Keratinocyte (primary cell): ENCODE measurements around the gene DCDC2. TPM values are rescaled to one million over a fixed set of nuclear protein-coding genes. Genes with fewer than 3 reads are reported as not detected.

Source experiments
- DNase-seq: peaks from one replicate; pipeline ENCODE4 v3.0.0-alpha.2; 2011; ENCODE audit warnings: low read depth, missing footprints, low spot score
- FAIRE-seq: peaks from 2 replicates; lab custom pipeline; 2011; peaks lifted over from hg19 to GRCh38; lab: Jason Lieb, UNC
- H2AFZ ChIP-seq: 2 replicates; pipeline ENCODE4 v1.6.0; 2012; ENCODE audit warnings: low read length, control low read depth, inconsistent platforms; ENCODE audit not compliant: control insufficient read depth
- H3K27ac ChIP-seq: 2 replicates; pipeline ENCODE4 v1.5.1; 2011; ENCODE audit warnings: low read length; ENCODE audit not compliant: control insufficient read depth, insufficient read depth
- H3K27me3 ChIP-seq: 3 replicates; pipeline ENCODE4 v1.6.0; 2011; ENCODE audit warnings: low read length; ENCODE audit not compliant: control insufficient read depth, insufficient read depth; ENCODE audit errors: extremely low read depth
- H3K36me3 ChIP-seq, 2 experiments: 2 replicates in 1 of 2; 3 replicates in 1 of 2; pipeline ENCODE4 v1.5.1; 2011; ENCODE audit warnings: low read length in 2 of 2, mild to moderate bottlenecking in 1 of 2; ENCODE audit not compliant: control insufficient read depth in 2 of 2, insufficient read depth in 2 of 2; ENCODE audit errors: extremely low read depth in 1 of 2
- H3K4me1 ChIP-seq: 3 replicates; pipeline ENCODE4 v1.5.1; 2011; ENCODE audit warnings: low read length; ENCODE audit not compliant: control insufficient read depth, insufficient read depth; ENCODE audit errors: extremely low read depth
- H3K4me2 ChIP-seq: 3 replicates; pipeline ENCODE4 v1.6.0; 2011; ENCODE audit warnings: low read depth, low read length; ENCODE audit not compliant: control insufficient read depth, insufficient read depth; ENCODE audit errors: extremely low read depth
- H3K4me3 ChIP-seq, 3 experiments: fragments of 200-600 bp in 1 of 3; sonication (generic) in 1 of 3; 2 replicates in 2 of 3; 3 replicates in 1 of 3; pipeline ENCODE4 v1.5.1; 2011 to 2016; ENCODE audit warnings: low read length in 3 of 3, mild to moderate bottlenecking in 3 of 3, control low read depth in 2 of 3, inconsistent platforms in 1 of 3, low read depth in 1 of 3, mixed read lengths in 1 of 3, mixed run types in 1 of 3, moderate library complexity in 1 of 3; ENCODE audit not compliant: control insufficient read depth in 2 of 3, insufficient read depth in 2 of 3; ENCODE audit errors: extremely low read depth in 1 of 3
- H3K79me2 ChIP-seq: 2 replicates; pipeline ENCODE4 v1.6.0; 2012; ENCODE audit warnings: low read length; ENCODE audit not compliant: control insufficient read depth, insufficient read depth
- H3K9ac ChIP-seq: 3 replicates; pipeline ENCODE4 v1.6.0; 2011; ENCODE audit warnings: low read length; ENCODE audit not compliant: control insufficient read depth, insufficient read depth; ENCODE audit errors: extremely low read depth
- H3K9me1 ChIP-seq: 3 replicates; pipeline ENCODE4 v1.6.0; 2011; ENCODE audit warnings: low read length; ENCODE audit not compliant: control insufficient read depth, insufficient read depth; ENCODE audit errors: extremely low read depth
- H3K9me3 ChIP-seq: 2 replicates; pipeline ENCODE4 v1.5.1; 2012; ENCODE audit warnings: low read depth, low read length; ENCODE audit not compliant: control insufficient read depth
- H4K20me1 ChIP-seq: 3 replicates; pipeline ENCODE4 v1.6.0; 2011; ENCODE audit warnings: low read length; ENCODE audit not compliant: control insufficient read depth, insufficient read depth; ENCODE audit errors: extremely low read depth
- EZH2 ChIP-seq: IDR thresholded peaks from one replicate; pipeline ENCODE4 v1.6.1; 2012; ENCODE audit warnings: inconsistent platforms, mild to moderate bottlenecking, low read length, moderate library complexity
- dilution Hi-C: fragments of 300-500 bp; cut with MboI; formaldehyde crosslinking; loops from one replicate; pipeline ENCODE4 v1.7.0; 2020; ENCODE audit warnings: low sequenced_read_pairs; ENCODE audit not compliant: extremely low pct_ligation_motif_present
- polyA plus RNA-seq, 5 experiments: library from polyadenylated mRNA; depleted of rRNA in 3 of 5; stranded (reverse) in 3 of 5; stranded (forward) in 1 of 5; unstranded in 1 of 5; fragments of >200 nt; gene quantifications; 1 replicate in 1 of 5; 2 replicates in 3 of 5; 3 replicates in 1 of 5; pipeline versions ENCODE4 v1.2.1 to v1.2.3, GENCODE V29; 2011 to 2012; ENCODE audit warnings: missing spikeins in 2 of 5, low read depth in 1 of 5, low replicate concordance in 1 of 5
- TF ChIP-seq, protein P1 (sequence below), 3 experiments: IDR thresholded peaks in 1 of 3; conservative IDR thresholded peaks in 1 of 3; optimal IDR thresholded peaks in 1 of 3; 2 replicates in 2 of 3; 3 replicates in 1 of 3; pipeline versions ENCODE3 to v1.5.1; 2011; ENCODE audit warnings: low read length in 3 of 3, mild to moderate bottlenecking in 3 of 3, moderate library complexity in 2 of 3, control low read depth in 1 of 3, inconsistent platforms in 1 of 3; ENCODE audit not compliant: insufficient read depth in 2 of 3; ENCODE audit errors: extremely low read depth in 1 of 3

The DCDC2 gene
- polyA plus RNA-seq, 1 donor (not counting 4 experiments of a cell fraction or from before 2014, with no cell fraction given), result 0.10 TPM

DNA sequence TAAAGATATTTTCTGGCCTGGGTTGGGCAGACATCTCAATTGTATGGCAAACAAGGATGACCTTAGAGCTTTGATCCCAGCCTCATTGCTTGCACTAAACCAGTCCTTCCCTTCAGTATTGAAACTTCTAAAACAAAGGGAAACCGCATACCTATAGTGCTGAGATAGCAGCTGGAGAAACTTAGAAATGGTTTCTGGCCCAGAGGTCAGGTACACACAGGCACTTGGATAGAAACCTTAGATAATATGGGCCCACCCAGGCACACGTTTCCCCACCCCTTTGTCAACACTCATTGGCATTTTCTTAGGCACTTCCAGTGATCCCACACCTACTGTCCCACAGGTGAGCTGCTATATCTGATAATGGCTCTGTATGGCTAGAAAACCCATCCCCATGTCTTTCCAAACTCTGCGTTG is 209.7 kb downstream of the DCDC2 start:
- DNase-seq, result no peak
- dilution Hi-C loops, result no loop called here
- no peak for FAIRE-seq

DNA sequence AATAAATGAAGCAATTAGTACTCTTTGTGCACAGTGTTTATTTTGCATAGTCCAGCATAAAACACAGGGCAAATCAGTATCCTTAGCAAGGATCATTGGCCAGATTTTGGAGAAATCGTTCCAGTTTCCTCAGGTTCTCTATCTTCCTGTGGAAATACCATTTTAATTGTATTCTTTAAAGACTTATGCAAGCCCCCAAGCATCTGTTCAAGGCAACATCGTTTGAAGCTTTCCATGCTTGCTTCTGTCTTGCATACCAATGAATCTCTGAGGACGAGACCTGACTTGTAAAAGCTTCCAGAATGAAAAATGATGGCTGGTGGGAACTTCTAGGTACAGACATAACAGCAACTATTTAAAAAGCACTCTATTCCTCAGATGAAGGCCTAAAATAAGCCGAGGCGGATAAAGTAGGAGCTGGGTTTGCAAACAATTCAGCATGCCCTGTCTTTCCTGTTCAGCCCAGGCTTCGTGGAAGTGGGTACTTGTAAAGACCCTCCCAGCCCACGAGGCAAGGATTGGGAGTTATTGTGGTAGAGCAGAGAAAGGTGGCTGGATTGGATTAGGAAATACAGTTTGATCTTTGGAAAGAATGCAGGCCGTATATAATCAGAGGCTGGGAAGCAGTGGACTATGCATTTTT is 210.2 kb downstream of the DCDC2 start:
- H3K4me2 ChIP-seq, result no peak overlapping the region
- H3K9ac ChIP-seq, result no peak overlapping the region
- TF ChIP-seq, protein P1, sequence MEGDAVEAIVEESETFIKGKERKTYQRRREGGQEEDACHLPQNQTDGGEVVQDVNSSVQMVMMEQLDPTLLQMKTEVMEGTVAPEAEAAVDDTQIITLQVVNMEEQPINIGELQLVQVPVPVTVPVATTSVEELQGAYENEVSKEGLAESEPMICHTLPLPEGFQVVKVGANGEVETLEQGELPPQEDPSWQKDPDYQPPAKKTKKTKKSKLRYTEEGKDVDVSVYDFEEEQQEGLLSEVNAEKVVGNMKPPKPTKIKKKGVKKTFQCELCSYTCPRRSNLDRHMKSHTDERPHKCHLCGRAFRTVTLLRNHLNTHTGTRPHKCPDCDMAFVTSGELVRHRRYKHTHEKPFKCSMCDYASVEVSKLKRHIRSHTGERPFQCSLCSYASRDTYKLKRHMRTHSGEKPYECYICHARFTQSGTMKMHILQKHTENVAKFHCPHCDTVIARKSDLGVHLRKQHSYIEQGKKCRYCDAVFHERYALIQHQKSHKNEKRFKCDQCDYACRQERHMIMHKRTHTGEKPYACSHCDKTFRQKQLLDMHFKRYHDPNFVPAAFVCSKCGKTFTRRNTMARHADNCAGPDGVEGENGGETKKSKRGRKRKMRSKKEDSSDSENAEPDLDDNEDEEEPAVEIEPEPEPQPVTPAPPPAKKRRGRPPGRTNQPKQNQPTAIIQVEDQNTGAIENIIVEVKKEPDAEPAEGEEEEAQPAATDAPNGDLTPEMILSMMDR (optimal IDR thresholded peaks at IDR 0.05 in 1 of 3, IDR thresholded peaks at IDR 0.05 in 1 of 3, conservative IDR thresholded peaks at IDR 0.05 in 1 of 3; ENCODE audit: extremely low read depth in 1 of 3, insufficient read depth in 2 of 3, low read length in 3 of 3), result no peak
- TF ChIP-seq EZH2, result no peak
- FAIRE-seq (no peak), DNase-seq (no peak)
- no peak overlapping the region for H3K27ac ChIP-seq
- H3K36me3 ChIP-seq, result no peaks in the 10 kb centered on the region
- H3K9me3 ChIP-seq, result no peaks in the 10 kb centered on the region
- no peaks in the 10 kb centered on the region for H3K4me1 ChIP-seq
- dilution Hi-C loops, result no loop called here
- H3K9me1 ChIP-seq, result no peaks in the 10 kb centered on the region
- H3K79me2 ChIP-seq, result no peaks in the 10 kb centered on the region
- H3K4me3 ChIP-seq, result no peak overlapping the region
- H3K27me3 ChIP-seq, result no peaks in the 10 kb centered on the region
- no peak overlapping the region for H2AFZ ChIP-seq
- no peaks in the 10 kb centered on the region for H4K20me1 ChIP-seq

More for the DNA sequence above, 209.7 kb downstream of the DCDC2 start:
- Histone ChIP-seq H3K4me3 (no peak overlapping the region), H3K27ac (no peak overlapping the region), H3K79me2 (no peaks in the 10 kb centered on the region), H4K20me1 (no peaks in the 10 kb centered on the region), H3K36me3 (no peaks in the 10 kb centered on the region), H3K27me3 (no peaks in the 10 kb centered on the region), H3K9me1 (no peaks in the 10 kb centered on the region), H3K9me3 (no peaks in the 10 kb centered on the region), H3K4me1 (no peaks in the 10 kb centered on the region), H3K9ac (no peak overlapping the region), H3K4me2 (no peak overlapping the region), H2AFZ (no peak overlapping the region)
- TF ChIP-seq, protein P1 (optimal IDR thresholded peaks at IDR 0.05 in 1 of 3, IDR thresholded peaks at IDR 0.05 in 1 of 3, conservative IDR thresholded peaks at IDR 0.05 in 1 of 3; ENCODE audit: extremely low read depth in 1 of 3, insufficient read depth in 2 of 3, low read length in 3 of 3), result no peak
- TF ChIP-seq EZH2, result no peak
